Naive thymus-derived CD4-positive, alpha-beta T cell (primary cell): ENCODE data around the gene IL37. TPM values are rescaled to one million over a fixed set of nuclear protein-coding genes. Genes with fewer than 3 reads are reported as not detected.
A peak's percentile ranks its signal among the peaks of the same experiment; 100 is the strongest.

Source experiments
- ATAC-seq: fragments of 150-1000 bp; cut with Tn5 transposase; 2 replicates; pipeline ENCODE4 v1.10.0; 2021; ENCODE audit warnings: mild to moderate bottlenecking, moderate library complexity
- CTCF ChIA-PET: fragments of 350-600 bp; sonication (Branson Sonifier 250); formaldehyde crosslinking; loops from one replicate; lab custom pipeline; 2021; ENCODE audit warnings: antibody characterized with exemption; lab: Charles Lee
- POLR2A ChIA-PET: fragments of 350-600 bp; sonication (Branson Sonifier 250); formaldehyde crosslinking; loops from one replicate; lab custom pipeline; 2021; ENCODE audit warnings: antibody characterized with exemption, inconsistent platforms; lab: Charles Lee
- DNase-seq, 9 donors: peaks; one replicate each; pipeline versions ENCODE4 v3.0.0 to v3.0.0-alpha.2; 2020 to 2022; ENCODE audit warnings: mixed read lengths in 1 of 9
- H3K27ac ChIP-seq: one replicate; pipeline ENCODE4 v1.7.0; 2013; ENCODE audit warnings: mild to moderate bottlenecking, low read depth, low read length, moderate library complexity
- H3K27me3 ChIP-seq, 2 donors: one replicate each; pipeline ENCODE4 v1.7.0; 2013; ENCODE audit warnings: low read length in 2 of 2, mild to moderate bottlenecking in 2 of 2, moderate library complexity in 2 of 2; ENCODE audit not compliant: control insufficient read depth in 2 of 2, insufficient read depth in 2 of 2
- H3K36me3 ChIP-seq, 3 experiments: 1 replicate in 2 of 3; 2 replicates in 1 of 3; pipeline ENCODE4 v1.7.0; 2013; ENCODE audit warnings: low read length in 3 of 3, mild to moderate bottlenecking in 3 of 3, moderate library complexity in 1 of 3; ENCODE audit not compliant: insufficient read depth in 3 of 3, control insufficient read depth in 2 of 3
- H3K4me1 ChIP-seq, 2 donors: one replicate each; pipeline ENCODE4 v1.7.0; 2013; ENCODE audit warnings: low read length in 2 of 2, mild to moderate bottlenecking in 2 of 2, moderate library complexity in 1 of 2; ENCODE audit not compliant: control insufficient read depth in 2 of 2, insufficient read depth in 2 of 2
- H3K4me3 ChIP-seq: 2 replicates; pipeline ENCODE4 v1.7.0; 2013; ENCODE audit warnings: mild to moderate bottlenecking, low read length
- H3K9me3 ChIP-seq, 3 experiments: 1 replicate in 2 of 3; 2 replicates in 1 of 3; pipeline ENCODE4 v1.7.0; 2013; ENCODE audit warnings: low read length in 3 of 3; ENCODE audit not compliant: control insufficient read depth in 2 of 3
- H3K27ac Mint-ChIP-seq, 9 donors: one replicate each; pipeline ENCODE4 v1.8.0; 2020 to 2022; ENCODE audit warnings: mixed read lengths in 9 of 9, mild to moderate bottlenecking in 8 of 9, moderate library complexity in 5 of 9, inconsistent platforms in 2 of 9
- H3K27me3 Mint-ChIP-seq, 5 donors: one replicate each; pipeline ENCODE4 v1.8.0; 2021 to 2022; ENCODE audit warnings: mixed read lengths in 5 of 5, mild to moderate bottlenecking in 1 of 5
- H3K36me3 Mint-ChIP-seq, 5 donors: one replicate each; pipeline ENCODE4 v1.8.0; 2020 to 2022; ENCODE audit warnings: mixed read lengths in 5 of 5, mild to moderate bottlenecking in 3 of 5, inconsistent platforms in 1 of 5
- H3K4me1 Mint-ChIP-seq, 7 donors: one replicate each; pipeline ENCODE4 v1.8.0; 2020 to 2022; ENCODE audit warnings: mixed read lengths in 7 of 7, mild to moderate bottlenecking in 3 of 7, inconsistent platforms in 1 of 7
- H3K4me3 Mint-ChIP-seq, 10 donors: one replicate each; pipeline ENCODE4 v1.8.0; 2020 to 2022; ENCODE audit warnings: mild to moderate bottlenecking in 10 of 10, mixed read lengths in 10 of 10, moderate library complexity in 6 of 10, inconsistent platforms in 2 of 10
- H3K9me3 Mint-ChIP-seq, 11 donors: one replicate each; pipeline ENCODE4 v1.8.0; 2020 to 2022; ENCODE audit warnings: mixed read lengths in 11 of 11, mild to moderate bottlenecking in 4 of 11, inconsistent platforms in 1 of 11, moderate library complexity in 1 of 11
- intact Hi-C, 2 donors: fragments of 100-400 bp; cut with micrococcal nuclease; formaldehyde crosslinking; loops; one replicate each; pipeline ENCODE4 v1.15.1; 2023
- polyA plus RNA-seq, 2 donors: library from polyadenylated mRNA; unstranded; fragments of 300-500 nt; fragmentation: Illumina TruSeq; gene quantifications; one replicate each; pipeline ENCODE4 v1.2.3, GENCODE V29; 2021
- total RNA-seq, 6 experiments: library from RNA in 5 of 6; stranded (reverse) in 5 of 6; gene quantifications; 1 replicate in 5 of 6; 2 replicates in 1 of 6; pipeline ENCODE4 v1.2.3 and lab custom pipeline; 2021 to 2026

Gene IL37
- total and polyA plus RNA-seq, 7 experiments from 2014 or later = not detected

- Mint-ChIP-seq H3K4me3 (no peak overlapping the region), H3K4me1 (peaks cover 0 to 4% (median 0%) of the 10 kb centered on the region in 7 donors), H3K27ac (no peak overlapping the region), H3K27me3 (peaks cover 4 to 31% (median 8%) of the 10 kb centered on the region in 5 donors), H3K9me3 (peaks cover 0 to 4% (median 0%) of the 10 kb centered on the region in 11 donors), H3K36me3 (no peaks in the 10 kb centered on the region)
- no peaks in the 10 kb centered on the region for H3K4me1 ChIP-seq
- DNase-seq (no peak), ATAC-seq (no peak)
- CTCF ChIA-PET = interaction anchor here (0.8 to 1.5 kb wide), 2 partner anchors 9 to 21 kb away, joined by 3 to 6 read pairs; no protein-coding TSS in a partner anchor
- H3K36me3 ChIP-seq = no peaks in the 10 kb centered on the region
- no peaks in the 10 kb centered on the region for H3K27me3 ChIP-seq
- POLR2A ChIA-PET = no interaction called here
- intact Hi-C loops = no loop called here
- no peak overlapping the region for H3K27ac ChIP-seq
- H3K9me3 ChIP-seq = peaks cover 0 to 7% (median 0%) of the 10 kb centered on the region in 3 experiments
- no peak overlapping the region for H3K4me3 ChIP-seq
Measured at GRCh38 chr2:112946086-112946485, 35.1 kb downstream of the IL37 start.

- Mint-ChIP-seq H3K27ac (no peak overlapping the region), H3K4me1 (no peaks in the 10 kb centered on the region), H3K4me3 (no peak overlapping the region), H3K27me3 (peaks cover 4 to 40% (median 13%) of the 10 kb centered on the region in 5 donors), H3K9me3 (peaks cover 0 to 6% (median 0%) of the 10 kb centered on the region in 11 donors), H3K36me3 (no peaks in the 10 kb centered on the region)
- no peak for DNase-seq
- Histone ChIP-seq H3K4me3 (no peak overlapping the region), H3K9me3 (peaks cover 0 to 7% (median 0%) of the 10 kb centered on the region in 3 experiments), H3K27me3 (no peaks in the 10 kb centered on the region), H3K36me3 (no peaks in the 10 kb centered on the region), H3K27ac (no peak overlapping the region), H3K4me1 (no peaks in the 10 kb centered on the region)
- POLR2A ChIA-PET = interaction anchor here (0.6 kb wide), 1 partner anchor 13 kb away, joined by 3 read pairs; no protein-coding TSS in a partner anchor
- no peak for ATAC-seq
- CTCF ChIA-PET = interaction anchor here (0.5 kb wide), 2 partner anchors 142 to 349 kb away, joined by 3 read pairs; no protein-coding TSS in a partner anchor
- intact Hi-C loops = no loop called here
Measured at GRCh38 chr2:112947374-112947773, 36.4 kb downstream of the IL37 start.

DNA sequence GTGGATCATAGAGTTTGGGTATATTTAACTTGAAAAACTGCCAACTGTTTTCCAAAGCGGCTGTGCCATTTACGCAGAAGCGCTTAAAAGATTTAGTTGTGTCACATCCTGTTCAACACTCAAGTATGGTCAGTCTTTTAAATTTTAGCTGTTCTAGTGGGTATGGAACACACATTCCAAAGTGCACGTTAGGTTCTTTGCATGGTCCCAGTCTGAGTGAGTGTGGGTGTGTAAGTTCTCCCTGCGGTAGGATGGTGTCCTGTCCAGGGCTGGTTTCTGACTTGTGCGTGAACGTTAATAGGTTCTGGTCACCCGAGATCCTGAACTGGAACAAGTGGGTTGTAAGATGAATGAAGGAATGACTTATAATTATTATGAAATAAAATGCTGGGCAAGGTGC lies 38.5 kb downstream of the IL37 start:
- no peaks in the 10 kb centered on the region for H3K4me1 ChIP-seq
- Mint-ChIP-seq H3K27ac (no peak overlapping the region), H3K4me1 (no peaks in the 10 kb centered on the region), H3K4me3 (no peak overlapping the region), H3K27me3 (peaks cover 4 to 43% (median 13%) of the 10 kb centered on the region in 5 donors), H3K9me3 (peaks cover 0 to 9% (median 0%) of the 10 kb centered on the region in 11 donors), H3K36me3 (no peaks in the 10 kb centered on the region)
- POLR2A ChIA-PET = no interaction called here
- CTCF ChIA-PET = no interaction called here
- H3K9me3 ChIP-seq = peaks cover 0 to 7% (median 0%) of the 10 kb centered on the region in 3 experiments
- H3K36me3 ChIP-seq = no peaks in the 10 kb centered on the region
- no peak overlapping the region for H3K27ac ChIP-seq
- H3K27me3 ChIP-seq = no peaks in the 10 kb centered on the region
- intact Hi-C loops = no loop called here
- ATAC-seq = no peak
- no peak for DNase-seq
- H3K4me3 ChIP-seq = no peak overlapping the region

DNA sequence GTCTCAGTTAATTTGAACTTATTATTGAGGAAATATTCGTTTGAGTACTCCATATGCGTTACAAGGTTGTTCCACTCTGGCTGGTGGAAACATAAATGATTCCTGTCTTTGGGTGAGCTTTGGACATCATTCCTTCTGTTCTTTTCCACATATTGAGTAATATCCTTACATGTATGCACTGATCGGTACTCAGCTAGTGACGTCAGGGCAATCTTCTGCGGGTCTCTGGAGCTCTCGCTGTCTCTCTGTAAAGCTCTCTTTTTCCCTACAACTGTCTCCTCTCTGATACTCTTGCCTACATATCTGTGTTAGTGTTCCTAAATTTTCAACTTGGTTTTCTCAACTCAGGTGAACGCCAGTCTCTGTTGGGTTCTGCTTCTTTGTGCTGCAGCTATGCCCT lies 43.4 kb downstream of the IL37 start:
- POLR2A ChIA-PET = no interaction called here
- H3K4me3 Mint-ChIP-seq = no peak overlapping the region

GRCh38 chr2:112957511-112957910 lies 46.5 kb downstream of the IL37 start:
- H3K36me3 Mint-ChIP-seq = no peaks in the 10 kb centered on the region
- no peak overlapping the region for H3K4me3 Mint-ChIP-seq
- H3K4me1 Mint-ChIP-seq = no peaks in the 10 kb centered on the region
- peaks cover 0 to 13% (median 0%) of the 10 kb centered on the region in 5 donors for H3K27me3 Mint-ChIP-seq
- no peaks in the 10 kb centered on the region for H3K9me3 ChIP-seq
- no peaks in the 10 kb centered on the region for H3K36me3 ChIP-seq
- peaks cover 0 to 4% (median 0%) of the 10 kb centered on the region in 11 donors for H3K9me3 Mint-ChIP-seq
- H3K27me3 ChIP-seq = no peaks in the 10 kb centered on the region
- intact Hi-C loops = no loop called here
- POLR2A ChIA-PET = no interaction called here
- DNase-seq = no peak
- no peak overlapping the region for H3K27ac ChIP-seq
- no peak for ATAC-seq
- CTCF ChIA-PET = interaction anchor here (0.9 to 1.0 kb wide), 2 partner anchors 10 to 28 kb away, joined by 3 read pairs; no protein-coding TSS in a partner anchor
- H3K27ac Mint-ChIP-seq = no peak overlapping the region
- H3K4me1 ChIP-seq = no peaks in the 10 kb centered on the region
- no peak overlapping the region for H3K4me3 ChIP-seq

More for the DNA sequence above, 43.4 kb downstream of the IL37 start:
- H3K4me1 ChIP-seq = no peaks in the 10 kb centered on the region
- CTCF ChIA-PET = interaction anchor here (0.7 to 1.8 kb wide), 3 partner anchors 9 to 126 kb away, joined by 3 to 6 read pairs (median 3); no protein-coding TSS in a partner anchor
- H3K4me3 ChIP-seq = no peak overlapping the region
- no peak for DNase-seq
- H3K36me3 ChIP-seq = no peaks in the 10 kb centered on the region
- no peak for ATAC-seq
- Mint-ChIP-seq H3K9me3 (peaks cover 0 to 7% (median 0%) of the 10 kb centered on the region in 11 donors), H3K27ac (no peak overlapping the region), H3K27me3 (peaks cover 4 to 34% (median 11%) of the 10 kb centered on the region in 5 donors), H3K4me1 (no peaks in the 10 kb centered on the region), H3K36me3 (no peaks in the 10 kb centered on the region)
- intact Hi-C loops = no loop called here
- H3K9me3 ChIP-seq = no peaks in the 10 kb centered on the region
- no peaks in the 10 kb centered on the region for H3K27me3 ChIP-seq
- H3K27ac ChIP-seq = no peak overlapping the region

DNA sequence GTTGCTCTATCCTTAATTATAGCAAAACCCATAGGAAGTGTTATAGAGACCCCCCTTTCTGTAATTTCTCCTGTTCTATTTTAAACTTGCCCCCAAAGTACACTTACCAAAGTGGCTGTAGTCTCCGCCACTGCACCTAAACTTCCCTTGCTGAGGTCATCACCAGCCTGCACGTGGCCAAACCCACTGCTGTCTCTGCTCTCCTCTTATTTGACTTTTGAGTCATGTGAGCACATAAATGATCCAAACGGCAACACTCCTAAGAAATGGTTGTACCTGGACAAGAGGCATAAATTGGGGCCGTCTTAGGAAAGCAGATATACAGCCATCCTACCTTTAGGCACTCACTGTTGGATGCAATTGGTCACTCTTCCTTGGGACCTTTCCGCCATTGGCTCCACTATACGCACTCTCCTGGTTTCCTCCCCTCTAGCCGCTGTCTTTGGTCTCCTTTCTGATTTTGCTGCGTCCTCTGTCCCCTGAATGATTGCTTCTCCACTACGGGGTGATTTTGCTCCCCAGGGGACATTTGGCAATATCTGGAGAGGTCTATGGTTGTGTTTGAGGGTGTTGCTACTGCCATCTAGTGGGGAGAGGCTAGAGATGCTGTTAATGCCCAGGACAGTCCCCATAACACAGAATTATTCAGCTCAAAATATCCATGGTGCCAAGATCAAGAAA lies 47.6 kb downstream of the IL37 start:
- ATAC-seq (peak; percentile 87), DNase-seq (peak in 6 of 9 donors; percentile 24 to 63 (median 52))
- H3K27ac ChIP-seq = no peak overlapping the region
- no peaks in the 10 kb centered on the region for H3K4me1 ChIP-seq
- Mint-ChIP-seq H3K27ac (no peak overlapping the region), H3K36me3 (no peaks in the 10 kb centered on the region), H3K4me1 (no peaks in the 10 kb centered on the region), H3K27me3 (peaks cover 0 to 8% (median 0%) of the 10 kb centered on the region in 5 donors), H3K9me3 (no peaks in the 10 kb centered on the region), H3K4me3 (no peak overlapping the region)
- ChIA-PET POLR2A (interaction anchor here (1.0 kb wide), 1 partner anchor 182 kb away, joined by 3 read pairs; no protein-coding TSS in a partner anchor), CTCF (interaction anchor here (0.6 to 1.4 kb wide), 4 partner anchors 19 to 37 kb away, joined by 3 to 9 read pairs (median 4); partner anchors contain the start of gene IL36G)
- H3K27me3 ChIP-seq = no peaks in the 10 kb centered on the region
- no peaks in the 10 kb centered on the region for H3K9me3 ChIP-seq
- intact Hi-C loops = loop anchor here (1.0 kb wide), 2 partner anchors 38 to 209 kb away; no protein-coding TSS in a partner anchor
- no peaks in the 10 kb centered on the region for H3K36me3 ChIP-seq
- no peak overlapping the region for H3K4me3 ChIP-seq
